SK-N-SH treated with all-trans-retinoic acid at 6 μM for 48 hours (cell line): Measurements from ENCODE around the gene RET.

Experiments used
- CREB5 ChIP-seq: fragments of 250-450 bp; sonication (Bioruptor Pico); IDR thresholded peaks from 2 replicates; pipeline ENCODE4 v1.5.1; 2020; ENCODE audit warnings: low read depth, mild to moderate bottlenecking, moderate library complexity
- OSR1 ChIP-seq: fragments of 250-450 bp; sonication (Bioruptor Pico); IDR thresholded peaks from 2 replicates; pipeline ENCODE4 v1.8.0; 2022; ENCODE audit warnings: moderate library complexity, mild to moderate bottlenecking, inconsistent platforms
- ZNF565 ChIP-seq: fragments of 450-650 bp; formaldehyde crosslinking; conservative IDR thresholded peaks from 2 replicates; pipeline ENCODE4 v1.5.0; 2020; ENCODE audit warnings: low read depth, mild to moderate bottlenecking, moderate library complexity

DNA sequence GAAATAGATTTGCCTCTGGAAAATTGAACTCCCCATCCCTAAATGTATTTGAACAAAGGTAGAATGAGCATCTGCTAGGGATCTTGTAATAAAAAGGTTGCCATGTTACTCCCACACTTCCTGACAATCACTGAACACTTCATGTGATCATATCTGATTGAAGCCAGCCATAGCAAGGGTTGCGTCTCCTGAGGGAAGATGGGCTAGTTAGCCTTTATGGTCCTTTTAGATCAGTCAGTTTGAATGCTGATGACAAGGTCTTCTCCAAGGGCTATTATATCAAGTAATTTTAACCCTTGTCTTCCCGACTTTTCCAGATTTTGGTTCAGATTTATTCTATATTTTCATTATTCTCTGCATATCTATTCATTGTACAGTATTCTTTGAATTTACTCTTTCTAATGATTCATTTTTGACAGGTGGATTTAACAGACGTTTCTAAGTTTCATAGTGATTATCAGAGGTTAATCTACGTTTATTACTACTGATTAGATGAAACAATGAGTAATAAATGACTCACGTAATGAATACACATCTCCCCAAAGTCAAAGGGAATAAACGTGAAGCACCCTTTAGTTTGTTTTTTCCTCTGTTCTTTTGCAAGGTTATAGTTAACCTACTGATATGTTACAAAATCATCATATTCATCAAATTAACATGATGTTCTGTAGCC, 89.5 kb downstream of the RET start:
- no peak for TF ChIP-seq ZNF565
- no peak for TF ChIP-seq OSR1
- no peak for TF ChIP-seq CREB5
